ENCODE measurements around the gene LAGE3. TPM values are rescaled to one million over a fixed set of nuclear protein-coding genes. Genes with fewer than 3 reads are reported as not detected.

LAGE3 gene
- total RNA-seq, 2 donors from 2014 or later, result 29.5 to 34.1 TPM

GRCh38 chrX:154513716-154514115, 34.6 kb upstream of the LAGE3 start:
- peaks cover 8% of the 10 kb centered on the region for H3K36me3 ChIP-seq (ENCODE audit: control insufficient read depth, insufficient read depth, low read length)
- peaks cover 3% of the 10 kb centered on the region for H3K9me3 ChIP-seq (ENCODE audit: control insufficient read depth, low read length)
- H3K4me1 Mint-ChIP-seq, result peaks cover 11% of the 10 kb centered on the region
- peaks cover 26% of the 10 kb centered on the region for H3K36me3 Mint-ChIP-seq (ENCODE audit: low read depth)
- no peak overlapping the region for H3K4me3 ChIP-seq (ENCODE audit: low read length)
- no peak overlapping the region for H3K9ac ChIP-seq (ENCODE audit: extremely low read depth, low read length, poor library complexity, severe bottlenecking)
- H3K4me1 ChIP-seq (ENCODE audit: control insufficient read depth, insufficient read depth, low read length), result no peaks in the 10 kb centered on the region
- H3K27me3 Mint-ChIP-seq (ENCODE audit: insufficient read depth), result no peaks in the 10 kb centered on the region
- H3K27me3 ChIP-seq (ENCODE audit: control insufficient read depth, insufficient read depth, low read length, poor library complexity, severe bottlenecking), result no peaks in the 10 kb centered on the region
- no peak overlapping the region for H3K4me3 Mint-ChIP-seq
- WGBS, 2 experiments (ENCODE audit: insufficient coverage in 1 of 2, insufficient read length in 1 of 2), result 98 to 100% methylated on average over 1 to 2 of the region's 2 CpGs
- no peak for DNase-seq
- H3K9me3 Mint-ChIP-seq, result peaks cover 64% of the 10 kb centered on the region
- TF ChIP-seq CTCF (conservative IDR thresholded peaks at IDR 0.05), result no peak
- H3K27ac ChIP-seq (ENCODE audit: low read depth, low read length), result no peak overlapping the region
- no peak overlapping the region for H3K27ac Mint-ChIP-seq

GRCh38 chrX:154512879-154513553, 33.9 kb upstream of the LAGE3 start:
- Histone ChIP-seq H3K27me3 (ENCODE audit: control insufficient read depth, insufficient read depth, low read length, poor library complexity, severe bottlenecking) (no peaks in the 10 kb centered on the region), H3K27ac (ENCODE audit: low read depth, low read length) (no peak overlapping the region), H3K36me3 (ENCODE audit: control insufficient read depth, insufficient read depth, low read length) (peaks cover 8% of the 10 kb centered on the region), H3K4me1 (ENCODE audit: control insufficient read depth, insufficient read depth, low read length) (no peaks in the 10 kb centered on the region), H3K9ac (ENCODE audit: extremely low read depth, low read length, poor library complexity, severe bottlenecking) (no peak overlapping the region), H3K9me3 (ENCODE audit: control insufficient read depth, low read length) (peaks cover 3% of the 10 kb centered on the region), H3K4me3 (ENCODE audit: low read length) (no peak overlapping the region)
- WGBS, 2 experiments (ENCODE audit: insufficient coverage in 1 of 2, insufficient read length in 1 of 2), result 92% methylated on average over 10 to 16 of the region's 16 CpGs
- no peak for TF ChIP-seq CTCF (conservative IDR thresholded peaks at IDR 0.05)
- peaks cover 8% of the 10 kb centered on the region for H3K4me1 Mint-ChIP-seq
- no peak for DNase-seq
- H3K4me3 Mint-ChIP-seq, result no peak overlapping the region
- H3K9me3 Mint-ChIP-seq, result peaks cover 66% of the 10 kb centered on the region
- H3K27me3 Mint-ChIP-seq (ENCODE audit: insufficient read depth), result no peaks in the 10 kb centered on the region
- H3K36me3 Mint-ChIP-seq (ENCODE audit: low read depth), result peaks cover 28% of the 10 kb centered on the region
- no peak overlapping the region for H3K27ac Mint-ChIP-seq

- peaks cover 32% of the 10 kb centered on the region for H3K36me3 Mint-ChIP-seq (ENCODE audit: low read depth)
- 93% methylated on average over 12 of the region's 12 CpGs; no CpG with 5 or more reads in 1 of the 2 experiments for WGBS, 2 experiments (ENCODE audit: insufficient coverage in 1 of 2, insufficient read length in 1 of 2)
Observed at GRCh38 chrX:154511761-154512160, 32.7 kb upstream of the LAGE3 start.

More at GRCh38 chrX:154511761-154512160, 32.7 kb upstream of the LAGE3 start:
- Mint-ChIP-seq H3K9me3 (peaks cover 60% of the 10 kb centered on the region), H3K27me3 (ENCODE audit: insufficient read depth) (no peaks in the 10 kb centered on the region), H3K4me1 (peaks cover 5% of the 10 kb centered on the region), H3K27ac (no peak overlapping the region), H3K4me3 (no peak overlapping the region)
- Histone ChIP-seq H3K9me3 (ENCODE audit: control insufficient read depth, low read length) (peaks cover 3% of the 10 kb centered on the region), H3K4me3 (ENCODE audit: low read length) (no peak overlapping the region), H3K27ac (ENCODE audit: low read depth, low read length) (no peak overlapping the region), H3K9ac (ENCODE audit: extremely low read depth, low read length, poor library complexity, severe bottlenecking) (no peak overlapping the region), H3K36me3 (ENCODE audit: control insufficient read depth, insufficient read depth, low read length) (peaks cover 8% of the 10 kb centered on the region), H3K4me1 (ENCODE audit: control insufficient read depth, insufficient read depth, low read length) (no peaks in the 10 kb centered on the region), H3K27me3 (ENCODE audit: control insufficient read depth, insufficient read depth, low read length, poor library complexity, severe bottlenecking) (no peaks in the 10 kb centered on the region)
- no peak for DNase-seq
- TF ChIP-seq CTCF (conservative IDR thresholded peaks at IDR 0.05), result no peak
